MM.1S (cell line): ENCODE measurements around the gene S100A13.

Experiments
- DNase-seq: peaks from one replicate; pipeline ENCODE4 v3.0.0-alpha.2; 2015
- H2AFZ ChIP-seq: fragments of 300-600 bp; sonication (generic); 2 replicates; pipeline ENCODE4 v1.6.0; 2016; ENCODE audit warnings: antibody characterized with exemption, low read length
- H3F3A ChIP-seq: fragments of 300-600 bp; sonication (generic); 2 replicates; pipeline ENCODE4 v1.6.1; 2016; ENCODE audit warnings: mild to moderate bottlenecking, antibody characterized with exemption, low read length, moderate library complexity, mixed read lengths; ENCODE audit not compliant: insufficient read depth
- H3K27ac ChIP-seq: fragments of 300-600 bp; sonication (generic); 2 replicates; pipeline ENCODE4 v1.5.1; 2016; ENCODE audit warnings: mild to moderate bottlenecking, low read length
- H3K27me3 ChIP-seq: fragments of 300-600 bp; sonication (generic); replicated peaks from 2 replicates; pipeline ENCODE4 v1.6.0; 2016; ENCODE audit warnings: low read length; ENCODE audit not compliant: insufficient read depth
- H3K36me3 ChIP-seq: fragments of 300-600 bp; sonication (generic); replicated peaks from 2 replicates; pipeline ENCODE4 v1.6.1; 2016; ENCODE audit warnings: mild to moderate bottlenecking, low read length, mixed read lengths; ENCODE audit not compliant: insufficient read depth
- H3K4me1 ChIP-seq: fragments of 300-600 bp; sonication (generic); 2 replicates; pipeline ENCODE4 v1.6.1; 2016; ENCODE audit warnings: low read length, mixed read lengths
- H3K4me2 ChIP-seq: fragments of 300-600 bp; sonication (generic); 2 replicates; pipeline ENCODE4 v1.6.0; 2016; ENCODE audit warnings: low read depth, low read length
- H3K4me3 ChIP-seq: fragments of 300-600 bp; sonication (generic); 2 replicates; pipeline ENCODE4 v1.5.1; 2016; ENCODE audit warnings: low read length, mixed read lengths
- H3K79me2 ChIP-seq: fragments of 300-600 bp; sonication (generic); 2 replicates; pipeline ENCODE4 v1.6.1; 2016; ENCODE audit warnings: mixed run types, low read length, mixed read lengths
- H3K9ac ChIP-seq: fragments of 300-600 bp; sonication (generic); 2 replicates; pipeline ENCODE4 v1.6.1; 2016; ENCODE audit warnings: low read length, mixed read lengths
- H3K9me2 ChIP-seq: fragments of 300-600 bp; sonication (generic); replicated peaks from 2 replicates; pipeline ENCODE4 v1.6.1; 2016; ENCODE audit warnings: mild to moderate bottlenecking, low read length, mixed read lengths; ENCODE audit not compliant: insufficient read depth
- H3K9me3 ChIP-seq: fragments of 300-600 bp; sonication (generic); replicated peaks from 2 replicates; pipeline ENCODE4 v1.6.1; 2016; ENCODE audit warnings: mild to moderate bottlenecking, low read length, mixed read lengths; ENCODE audit not compliant: insufficient read depth
- H4K20me1 ChIP-seq: fragments of 300-600 bp; sonication (generic); 2 replicates; pipeline ENCODE4 v1.6.1; 2016; ENCODE audit warnings: mild to moderate bottlenecking, low read length, moderate library complexity, mixed read lengths; ENCODE audit not compliant: insufficient read depth
- CTCF ChIP-seq: fragments of 300-600 bp; sonication (generic); IDR thresholded peaks from 2 replicates; pipeline ENCODE4 v1.5.1; 2016; ENCODE audit warnings: antibody characterized with exemption, low read length, mixed read lengths
- EZH2 ChIP-seq: fragments of 300-600 bp; sonication (generic); optimal IDR thresholded peaks from 2 replicates; pipeline ENCODE3; 2017; ENCODE audit warnings: low read depth, mild to moderate bottlenecking, antibody characterized with exemption, low read length, mixed read lengths
- EZH2phosphoT487 ChIP-seq: fragments of 300-600 bp; sonication (generic); IDR thresholded peaks from 2 replicates; pipeline ENCODE4 v1.6.1; 2018; ENCODE audit warnings: antibody characterized with exemption, low read length

S100A13 gene

GRCh38 chr1:153648000-153648643 lies 20.8 kb upstream of the S100A13 start:
- no peaks in the 10 kb centered on the region for H3K9me3 ChIP-seq
- no peak overlapping the region for H2AFZ ChIP-seq
- no peaks in the 10 kb centered on the region for H3K27me3 ChIP-seq
- H3F3A ChIP-seq: no peaks in the 10 kb centered on the region
- H4K20me1 ChIP-seq: no peaks in the 10 kb centered on the region
- no peak for DNase-seq
- peaks cover 11% of the 10 kb centered on the region; the same call in 1 of the 2 replicates for H3K36me3 ChIP-seq
- H3K79me2 ChIP-seq: peaks cover 21% of the 10 kb centered on the region
- TF ChIP-seq CTCF: no peak
- TF ChIP-seq EZH2phosphoT487: no peak
- no peak for TF ChIP-seq EZH2
- H3K27ac ChIP-seq: no peak overlapping the region
- no peak overlapping the region for H3K4me2 ChIP-seq
- no peaks in the 10 kb centered on the region for H3K9me2 ChIP-seq
- H3K4me1 ChIP-seq: no peaks in the 10 kb centered on the region
- no peak overlapping the region for H3K4me3 ChIP-seq
- no peak overlapping the region for H3K9ac ChIP-seq

GRCh38 chr1:153647346-153647714 lies 20.0 kb upstream of the S100A13 start:
- Histone ChIP-seq H3K27me3 (no peaks in the 10 kb centered on the region), H3K4me2 (no peak overlapping the region), H3F3A (no peaks in the 10 kb centered on the region), H4K20me1 (no peaks in the 10 kb centered on the region), H3K36me3 (peaks cover 18% of the 10 kb centered on the region), H3K27ac (no peak overlapping the region), H3K9me2 (no peaks in the 10 kb centered on the region), H3K9me3 (no peaks in the 10 kb centered on the region), H2AFZ (no peak overlapping the region), H3K4me3 (no peak overlapping the region), H3K79me2 (peaks cover 29% of the 10 kb centered on the region), H3K4me1 (no peaks in the 10 kb centered on the region), H3K9ac (no peak overlapping the region)
- TF ChIP-seq CTCF (no peak), EZH2 (no peak), EZH2phosphoT487 (no peak)
- no peak for DNase-seq

GRCh38 chr1:153646672-153647345 lies 19.5 kb upstream of the S100A13 start:
- DNase-seq: no peak
- Histone ChIP-seq H3F3A (no peaks in the 10 kb centered on the region), H4K20me1 (no peaks in the 10 kb centered on the region), H3K36me3 (peaks cover 23% of the 10 kb centered on the region), H3K9me2 (no peaks in the 10 kb centered on the region), H3K79me2 (peaks cover 34% of the 10 kb centered on the region), H3K4me2 (no peak overlapping the region), H3K9me3 (no peaks in the 10 kb centered on the region), H3K4me3 (no peak overlapping the region), H2AFZ (no peak overlapping the region), H3K27ac (no peak overlapping the region), H3K4me1 (no peaks in the 10 kb centered on the region), H3K27me3 (no peaks in the 10 kb centered on the region), H3K9ac (no peak overlapping the region)
- TF ChIP-seq EZH2 (no peak), EZH2phosphoT487 (no peak), CTCF (no peak)
